Forelimb muscle (tissue), 1 donor: ENCODE results near the gene RASSF5. TPM values are rescaled to one million over a fixed set of nuclear protein-coding genes. Genes with fewer than 3 reads are reported as not detected.
"Not testable (repeated sequence)": the region's sequence is repeated elsewhere in the genome, so short reads cannot be mapped to it uniquely, and the experiment has no call there.

ENCODE experiments used
- DNase-seq: peaks from one replicate; pipeline ENCODE4 v3.0.0-alpha.2; 2013; ENCODE audit warnings: low read depth
- polyA plus RNA-seq: library from polyadenylated mRNA; unstranded; fragments of 120-200 nt; gene quantifications from one replicate; pipeline ENCODE4 v1.2.1, GENCODE V29; 2013; ENCODE audit not compliant: insufficient read length

The RASSF5 gene
- polyA plus RNA-seq, 1 donor, result 7.1 TPM

GRCh38 chr1:206476591-206476990 lies 30.7 kb upstream of the RASSF5 start:
- DNase-seq, result no peak

- no peak for DNase-seq
These were observed 30.2 kb upstream of the RASSF5 start for GRCh38 chr1:206477110-206477509.

GRCh38 chr1:206477581-206478380 lies 29.6 kb upstream of the RASSF5 start:
- DNase-seq, result no peak

- DNase-seq, result no peak
These were observed 28.6 kb upstream of the RASSF5 start for GRCh38 chr1:206478746-206479145.

DNA sequence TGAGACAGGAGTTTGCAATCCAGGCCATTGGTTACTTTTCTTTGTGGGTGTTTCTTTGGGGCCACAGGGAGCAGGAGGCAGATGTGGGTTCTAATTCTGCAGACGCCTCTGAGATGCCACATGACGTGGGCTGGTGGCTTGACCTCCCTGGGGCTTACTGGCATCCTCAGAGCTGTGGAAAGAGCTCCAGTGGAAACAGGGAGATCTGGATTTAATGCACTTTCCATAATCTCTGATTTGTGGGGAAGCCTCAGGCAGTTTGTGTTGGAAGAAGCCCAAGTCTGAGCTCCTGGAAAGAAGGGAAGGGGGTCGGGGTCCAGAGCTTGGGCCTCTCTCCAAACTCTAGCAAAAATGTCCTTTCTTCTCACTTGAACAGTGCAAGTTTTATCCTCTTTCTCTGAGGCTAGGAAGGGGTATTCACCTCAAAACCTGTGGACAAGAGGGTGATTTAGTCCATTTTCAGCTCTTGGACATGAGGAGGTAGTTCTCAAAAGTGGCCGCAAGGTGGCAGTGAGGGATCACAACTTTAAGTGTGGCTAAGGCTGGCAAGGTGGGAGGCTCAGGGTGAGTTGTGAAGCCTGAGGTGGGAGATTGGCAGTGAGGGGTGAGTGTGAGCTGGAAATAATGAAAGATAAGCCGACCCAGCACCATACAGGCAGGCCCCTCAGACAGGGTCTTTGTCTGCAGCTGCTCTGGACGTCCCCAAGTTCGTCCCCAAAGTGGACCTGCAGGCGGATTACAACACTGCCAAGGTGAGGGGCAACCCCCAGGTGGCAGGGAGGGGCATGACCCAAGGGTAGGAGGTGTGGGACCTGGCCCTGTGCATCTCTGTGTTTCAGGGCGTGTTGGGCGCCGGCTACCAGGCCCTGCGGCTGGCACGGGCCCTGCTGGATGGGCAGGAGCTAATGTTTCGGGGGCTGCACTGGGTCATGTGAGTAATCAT lies 27.9 kb upstream of the RASSF5 start:
- no peak for DNase-seq

DNA sequence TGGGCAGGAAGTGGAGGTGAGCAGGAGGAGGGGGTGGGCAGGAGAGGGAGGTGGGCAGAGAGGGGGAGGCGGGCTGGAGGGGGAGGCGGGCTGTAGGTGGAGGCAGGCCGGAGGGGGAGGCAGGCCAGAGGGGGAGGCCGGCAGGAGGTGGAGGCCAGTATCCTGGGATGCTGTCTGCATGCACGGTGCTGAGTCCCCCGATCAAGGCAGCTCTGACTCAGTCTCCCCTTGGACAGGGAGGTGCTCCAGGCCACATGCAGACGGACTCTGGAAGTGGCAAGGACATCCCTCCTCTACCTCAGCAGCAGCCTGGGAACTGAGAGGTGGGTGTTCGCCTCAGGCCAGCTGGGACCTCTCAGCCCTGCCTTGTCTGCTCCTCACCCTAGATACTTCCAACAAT lies 27.1 kb upstream of the RASSF5 start:
- DNase-seq, result no peak

DNA sequence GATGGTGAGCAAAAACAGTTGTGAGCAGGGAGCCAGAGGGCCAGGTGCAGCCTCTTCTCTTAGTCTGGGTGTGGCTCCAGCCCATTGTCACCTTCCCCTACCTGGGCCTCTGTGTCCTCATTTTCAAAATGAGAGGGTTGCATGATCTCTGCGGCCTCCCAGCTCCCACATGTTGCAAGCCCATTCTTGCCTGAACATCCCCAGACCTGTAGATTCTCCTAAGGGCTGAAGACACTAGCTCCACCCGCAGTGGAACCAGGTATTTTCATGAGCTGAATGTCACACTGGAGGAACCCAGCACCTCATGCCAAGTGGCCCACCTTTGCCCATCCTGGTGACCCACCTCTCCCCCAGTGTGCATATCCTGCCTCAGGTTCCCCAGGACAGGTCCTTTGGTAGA lies 24.7 kb upstream of the RASSF5 start:
- DNase-seq, result no peak

- not testable (repeated sequence) for DNase-seq
These were observed 23.5 kb upstream of the RASSF5 start for GRCh38 chr1:206483864-206484263.

GRCh38 chr1:206484901-206485300 lies 22.4 kb upstream of the RASSF5 start:
- DNase-seq, result no peak

- DNase-seq, result no peak
These were observed 20.1 kb upstream of the RASSF5 start for GRCh38 chr1:206486995-206487788.

DNA sequence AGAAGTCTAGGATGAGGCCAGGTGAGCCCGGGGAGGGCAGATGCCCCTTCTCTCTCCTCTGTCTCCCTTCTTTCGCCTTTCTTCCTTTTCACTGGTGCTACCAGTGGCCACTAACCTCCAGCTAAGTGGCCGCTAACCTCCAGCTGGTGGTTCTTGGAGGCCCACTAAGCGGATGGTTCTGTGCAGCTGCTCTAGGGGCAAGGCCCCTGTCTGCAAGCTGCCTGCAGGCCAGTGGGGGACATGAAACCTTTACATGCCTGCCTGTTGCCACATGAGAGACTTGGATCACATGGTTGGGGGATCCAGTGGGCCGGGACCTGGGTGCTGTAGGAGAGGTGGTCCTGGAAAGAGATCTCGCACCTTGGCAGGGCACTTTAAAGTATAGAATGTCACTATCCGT lies 19.4 kb upstream of the RASSF5 start:
- no peak for DNase-seq

DNA sequence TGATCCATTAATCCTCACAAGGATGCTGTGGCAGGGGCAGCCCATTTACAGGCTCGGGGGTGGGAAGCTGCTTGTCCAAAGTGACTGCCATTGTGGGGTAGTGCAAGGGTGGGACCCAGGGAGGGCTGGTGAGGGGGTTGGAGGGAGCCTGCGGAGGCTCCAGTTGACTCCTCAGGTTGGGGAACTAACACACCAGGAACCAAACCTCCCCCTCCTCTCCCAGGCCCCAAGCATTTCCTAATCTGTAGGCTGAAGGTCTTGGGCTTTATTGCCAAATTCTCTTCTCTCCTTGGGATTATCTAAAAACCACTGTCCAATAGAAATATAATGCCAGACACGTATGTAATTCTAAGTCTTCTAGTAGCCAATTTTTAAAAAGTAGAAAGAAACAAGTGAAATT lies 18.9 kb upstream of the RASSF5 start:
- no peak for DNase-seq

GRCh38 chr1:206489980-206490770 lies 17.2 kb upstream of the RASSF5 start:
- DNase-seq, result no peak

GRCh38 chr1:206490771-206491405 lies 16.4 kb upstream of the RASSF5 start:
- no peak for DNase-seq

DNA sequence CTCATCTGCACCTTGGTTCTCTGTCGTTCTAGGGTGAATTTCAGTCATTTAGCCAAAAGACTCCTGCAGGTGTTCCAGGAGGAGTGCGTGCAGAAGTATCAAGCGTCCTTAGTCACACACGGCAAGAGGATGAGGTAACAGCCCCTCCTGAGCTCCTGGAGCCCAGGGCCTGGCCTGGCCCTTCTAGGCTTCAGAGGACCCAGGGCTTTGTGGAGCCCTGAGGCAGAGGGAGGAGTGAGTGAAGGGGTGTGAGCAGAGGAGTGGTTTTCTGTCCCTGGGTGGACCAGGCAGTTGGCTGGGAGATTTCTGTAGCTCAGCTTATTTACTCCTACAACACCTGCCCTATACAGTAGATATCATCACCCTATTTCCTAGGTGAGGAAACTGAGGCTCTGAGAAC lies 15.7 kb upstream of the RASSF5 start:
- DNase-seq, result no peak

DNA sequence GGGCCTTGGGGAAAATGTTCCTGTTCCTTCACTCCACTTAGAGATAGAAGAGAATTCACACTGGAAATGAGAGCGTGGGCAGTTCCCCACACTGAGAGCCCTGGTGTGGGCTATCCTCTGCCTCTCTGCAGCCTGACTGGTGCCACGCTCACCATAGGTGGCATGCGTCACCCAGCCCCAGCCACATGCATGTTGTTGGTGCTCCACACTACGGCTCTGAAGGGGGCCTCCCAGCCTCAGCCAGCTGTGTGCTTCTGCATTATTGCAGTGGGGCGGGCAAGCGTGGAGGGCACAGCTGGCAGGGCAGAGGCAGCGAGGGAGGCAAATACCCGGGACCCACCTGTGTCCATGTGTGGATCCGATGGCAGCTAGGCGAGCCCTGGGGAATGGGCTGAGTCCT lies 14.7 kb upstream of the RASSF5 start:
- no peak for DNase-seq

DNA sequence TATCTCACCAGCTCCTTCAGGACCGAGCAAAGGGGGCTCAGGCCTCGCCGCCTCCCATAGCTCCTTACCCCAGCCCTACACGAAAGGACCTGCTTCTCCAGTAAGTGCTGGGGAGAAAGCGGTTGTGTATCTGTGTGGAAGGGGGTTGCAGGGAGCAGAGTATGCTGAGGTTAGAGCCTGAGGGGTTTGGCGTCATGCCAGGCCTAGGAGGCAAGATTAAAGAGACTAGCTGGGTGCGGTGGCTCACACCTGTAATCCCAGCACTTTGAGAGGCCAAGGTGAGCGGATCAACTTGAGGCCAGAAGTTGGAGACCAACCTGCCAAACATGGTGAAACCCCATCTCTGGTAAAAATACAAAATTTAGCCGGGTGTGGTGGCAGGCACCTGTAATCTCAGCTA lies 14.1 kb upstream of the RASSF5 start:
- DNase-seq, result no peak

DNA sequence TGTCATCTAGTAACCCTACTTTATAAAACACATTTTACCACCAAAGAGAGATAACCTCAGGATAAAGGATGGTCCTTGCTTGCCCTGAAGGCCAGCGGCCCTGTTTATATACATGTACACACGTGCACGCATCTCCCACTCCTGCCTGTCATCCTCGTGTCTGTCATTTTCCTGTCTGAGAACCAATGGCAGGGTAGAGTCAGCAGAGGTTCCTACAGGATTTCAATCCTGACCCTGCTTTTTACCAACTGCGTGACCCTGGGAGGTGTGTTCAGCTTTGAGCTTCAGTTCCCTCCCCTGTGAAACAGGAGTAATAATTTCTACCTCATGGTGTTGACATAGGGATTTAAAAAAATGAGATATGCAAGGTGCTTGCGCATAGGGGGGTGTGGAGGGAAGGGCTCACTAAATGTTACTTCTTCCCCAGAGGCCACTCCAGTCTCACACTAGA lies 12.3 kb upstream of the RASSF5 start:
- DNase-seq, result no peak

GRCh38 chr1:206495493-206496046 lies 11.8 kb upstream of the RASSF5 start:
- DNase-seq, result no peak

GRCh38 chr1:206496131-206496793 lies 11.1 kb upstream of the RASSF5 start:
- no peak for DNase-seq
